Measurements from ENCODE around the gene CPED1.

Gene CPED1

GRCh38 chr7:120950539-120951308, 37.8 kb upstream of the CPED1 start, which contains the start of gene ING3:
ING3 (plus strand) TSS chr7:120950777; CDS start chr7:120950897, 120 bp downstream.
- H3K27me3 ChIP-seq (replicated peaks; ENCODE audit: control insufficient read depth, insufficient read depth, low read length, poor library complexity, severe bottlenecking), result no peaks in the 10 kb centered on the region
- peaks cover 19% of the 10 kb centered on the region for H3K36me3 ChIP-seq (ENCODE audit: control insufficient read depth, insufficient read depth, low read length)
- DNase-seq, result peak; percentile 97 to 99 (median 98)
- H3K9me3 ChIP-seq (ENCODE audit: control insufficient read depth, low read length), result no peaks in the 10 kb centered on the region
- no peaks in the 10 kb centered on the region for H3K4me1 ChIP-seq (ENCODE audit: control insufficient read depth, insufficient read depth, low read length, poor library complexity, severe bottlenecking)
- peak within 1 kb of the TSS; percentile 70 for H3K4me3 ChIP-seq (ENCODE audit: insufficient read depth, low read depth, low read length, poor library complexity, severe bottlenecking)
- peak within 1 kb of the TSS; percentile 99 for H3K27ac ChIP-seq (ENCODE audit: insufficient read depth, low read length, poor library complexity, severe bottlenecking)

GRCh38 chr7:120951309-120951699, 37.2 kb upstream of the CPED1 start:
- Histone ChIP-seq H3K36me3 (ENCODE audit: control insufficient read depth, insufficient read depth, low read length) (peaks cover 25% of the 10 kb centered on the region), H3K27ac (ENCODE audit: insufficient read depth, low read length, poor library complexity, severe bottlenecking) (peak overlapping the region; percentile 99), H3K27me3 (replicated peaks; ENCODE audit: control insufficient read depth, insufficient read depth, low read length, poor library complexity, severe bottlenecking) (no peaks in the 10 kb centered on the region), H3K9me3 (ENCODE audit: control insufficient read depth, low read length) (no peaks in the 10 kb centered on the region), H3K4me1 (ENCODE audit: control insufficient read depth, insufficient read depth, low read length, poor library complexity, severe bottlenecking) (no peaks in the 10 kb centered on the region), H3K4me3 (ENCODE audit: insufficient read depth, low read depth, low read length, poor library complexity, severe bottlenecking) (peak overlapping the region; percentile 70)
- DNase-seq, result no peak

- H3K27ac ChIP-seq (ENCODE audit: insufficient read depth, low read length, poor library complexity, severe bottlenecking), result peak overlapping the region; percentile 3
Observed at GRCh38 chr7:120951826-120952225, 36.7 kb upstream of the CPED1 start.

GRCh38 chr7:120955577-120956149, 32.8 kb upstream of the CPED1 start:
- Histone ChIP-seq H3K27me3 (replicated peaks; ENCODE audit: control insufficient read depth, insufficient read depth, low read length, poor library complexity, severe bottlenecking) (no peaks in the 10 kb centered on the region), H3K27ac (ENCODE audit: insufficient read depth, low read length, poor library complexity, severe bottlenecking) (no peak overlapping the region), H3K4me1 (ENCODE audit: control insufficient read depth, insufficient read depth, low read length, poor library complexity, severe bottlenecking) (no peaks in the 10 kb centered on the region), H3K9me3 (ENCODE audit: control insufficient read depth, low read length) (no peaks in the 10 kb centered on the region), H3K4me3 (ENCODE audit: insufficient read depth, low read depth, low read length, poor library complexity, severe bottlenecking) (no peak overlapping the region), H3K36me3 (ENCODE audit: control insufficient read depth, insufficient read depth, low read length) (peaks cover 34% of the 10 kb centered on the region)
- no peak for DNase-seq

More at GRCh38 chr7:120951826-120952225, 36.7 kb upstream of the CPED1 start:
- DNase-seq, result no peak
- Histone ChIP-seq H3K9me3 (ENCODE audit: control insufficient read depth, low read length) (no peaks in the 10 kb centered on the region), H3K36me3 (ENCODE audit: control insufficient read depth, insufficient read depth, low read length) (peaks cover 28% of the 10 kb centered on the region), H3K27me3 (replicated peaks; ENCODE audit: control insufficient read depth, insufficient read depth, low read length, poor library complexity, severe bottlenecking) (no peaks in the 10 kb centered on the region), H3K4me3 (ENCODE audit: insufficient read depth, low read depth, low read length, poor library complexity, severe bottlenecking) (peak overlapping the region; percentile 70), H3K4me1 (ENCODE audit: control insufficient read depth, insufficient read depth, low read length, poor library complexity, severe bottlenecking) (no peaks in the 10 kb centered on the region)

GRCh38 chr7:120959929-120960484, 28.5 kb upstream of the CPED1 start:
- DNase-seq, result no peak
- H3K4me1 ChIP-seq (ENCODE audit: control insufficient read depth, insufficient read depth, low read length, poor library complexity, severe bottlenecking), result no peaks in the 10 kb centered on the region
- no peaks in the 10 kb centered on the region for H3K27me3 ChIP-seq (replicated peaks; ENCODE audit: control insufficient read depth, insufficient read depth, low read length, poor library complexity, severe bottlenecking)
- no peak overlapping the region for H3K4me3 ChIP-seq (ENCODE audit: insufficient read depth, low read depth, low read length, poor library complexity, severe bottlenecking)
- H3K36me3 ChIP-seq (ENCODE audit: control insufficient read depth, insufficient read depth, low read length), result peaks cover 27% of the 10 kb centered on the region
- H3K9me3 ChIP-seq (ENCODE audit: control insufficient read depth, low read length), result no peaks in the 10 kb centered on the region
- no peak overlapping the region for H3K27ac ChIP-seq (ENCODE audit: insufficient read depth, low read length, poor library complexity, severe bottlenecking)

GRCh38 chr7:120960714-120961113, 27.8 kb upstream of the CPED1 start:
- H3K4me3 ChIP-seq (ENCODE audit: insufficient read depth, low read depth, low read length, poor library complexity, severe bottlenecking), result no peak overlapping the region
- no peak for DNase-seq
- H3K27ac ChIP-seq (ENCODE audit: insufficient read depth, low read length, poor library complexity, severe bottlenecking), result no peak overlapping the region
- H3K4me1 ChIP-seq (ENCODE audit: control insufficient read depth, insufficient read depth, low read length, poor library complexity, severe bottlenecking), result no peaks in the 10 kb centered on the region
- no peaks in the 10 kb centered on the region for H3K27me3 ChIP-seq (replicated peaks; ENCODE audit: control insufficient read depth, insufficient read depth, low read length, poor library complexity, severe bottlenecking)
- H3K36me3 ChIP-seq (ENCODE audit: control insufficient read depth, insufficient read depth, low read length), result peaks cover 20% of the 10 kb centered on the region
- no peaks in the 10 kb centered on the region for H3K9me3 ChIP-seq (ENCODE audit: control insufficient read depth, low read length)

GRCh38 chr7:120961638-120962173, 26.8 kb upstream of the CPED1 start:
- Histone ChIP-seq H3K4me1 (ENCODE audit: control insufficient read depth, insufficient read depth, low read length, poor library complexity, severe bottlenecking) (no peaks in the 10 kb centered on the region), H3K36me3 (ENCODE audit: control insufficient read depth, insufficient read depth, low read length) (peaks cover 18% of the 10 kb centered on the region)

GRCh38 chr7:120964088-120964487, 24.4 kb upstream of the CPED1 start:
- H3K27me3 ChIP-seq (replicated peaks; ENCODE audit: control insufficient read depth, insufficient read depth, low read length, poor library complexity, severe bottlenecking), result no peaks in the 10 kb centered on the region
- no peaks in the 10 kb centered on the region for H3K4me1 ChIP-seq (ENCODE audit: control insufficient read depth, insufficient read depth, low read length, poor library complexity, severe bottlenecking)
- DNase-seq, result no peak
- H3K27ac ChIP-seq (ENCODE audit: insufficient read depth, low read length, poor library complexity, severe bottlenecking), result no peak overlapping the region
- H3K4me3 ChIP-seq (ENCODE audit: insufficient read depth, low read depth, low read length, poor library complexity, severe bottlenecking), result no peak overlapping the region
- H3K36me3 ChIP-seq (ENCODE audit: control insufficient read depth, insufficient read depth, low read length), result peaks cover 33% of the 10 kb centered on the region
- H3K9me3 ChIP-seq (ENCODE audit: control insufficient read depth, low read length), result no peaks in the 10 kb centered on the region

More at GRCh38 chr7:120961638-120962173, 26.8 kb upstream of the CPED1 start:
- H3K27me3 ChIP-seq (replicated peaks; ENCODE audit: control insufficient read depth, insufficient read depth, low read length, poor library complexity, severe bottlenecking), result no peaks in the 10 kb centered on the region
- DNase-seq, result no peak
- H3K9me3 ChIP-seq (ENCODE audit: control insufficient read depth, low read length), result no peaks in the 10 kb centered on the region
- H3K27ac ChIP-seq (ENCODE audit: insufficient read depth, low read length, poor library complexity, severe bottlenecking), result no peak overlapping the region
- no peak overlapping the region for H3K4me3 ChIP-seq (ENCODE audit: insufficient read depth, low read depth, low read length, poor library complexity, severe bottlenecking)

GRCh38 chr7:120966961-120967360, 21.6 kb upstream of the CPED1 start:
- H3K4me1 ChIP-seq (ENCODE audit: control insufficient read depth, insufficient read depth, low read length, poor library complexity, severe bottlenecking), result no peaks in the 10 kb centered on the region
- no peak for DNase-seq
- H3K36me3 ChIP-seq (ENCODE audit: control insufficient read depth, insufficient read depth, low read length), result peaks cover 53% of the 10 kb centered on the region
- H3K9me3 ChIP-seq (ENCODE audit: control insufficient read depth, low read length), result no peaks in the 10 kb centered on the region
- no peak overlapping the region for H3K4me3 ChIP-seq (ENCODE audit: insufficient read depth, low read depth, low read length, poor library complexity, severe bottlenecking)
- no peak overlapping the region for H3K27ac ChIP-seq (ENCODE audit: insufficient read depth, low read length, poor library complexity, severe bottlenecking)
- H3K27me3 ChIP-seq (replicated peaks; ENCODE audit: control insufficient read depth, insufficient read depth, low read length, poor library complexity, severe bottlenecking), result no peaks in the 10 kb centered on the region

GRCh38 chr7:120973849-120974248, 14.7 kb upstream of the CPED1 start:
- no peak for DNase-seq
- Histone ChIP-seq H3K27ac (ENCODE audit: insufficient read depth, low read length, poor library complexity, severe bottlenecking) (no peak overlapping the region), H3K36me3 (ENCODE audit: control insufficient read depth, insufficient read depth, low read length) (peaks cover 51% of the 10 kb centered on the region), H3K4me1 (ENCODE audit: control insufficient read depth, insufficient read depth, low read length, poor library complexity, severe bottlenecking) (no peaks in the 10 kb centered on the region), H3K27me3 (replicated peaks; ENCODE audit: control insufficient read depth, insufficient read depth, low read length, poor library complexity, severe bottlenecking) (no peaks in the 10 kb centered on the region), H3K9me3 (ENCODE audit: control insufficient read depth, low read length) (no peaks in the 10 kb centered on the region), H3K4me3 (ENCODE audit: insufficient read depth, low read depth, low read length, poor library complexity, severe bottlenecking) (no peak overlapping the region)
